Parathyroid adenoma (tissue), 2 donors: ENCODE data around the gene FNDC3B.

ENCODE experiments used
- H2AFZ ChIP-seq: fragments of 300-600 bp; sonication (generic); one replicate; pipeline ENCODE4 v1.7.0; 2017; ENCODE audit warnings: antibody characterized with exemption, mild to moderate bottlenecking
- H3K27ac ChIP-seq: fragments of 300-600 bp; sonication (generic); one replicate; pipeline ENCODE4 v1.7.0; 2017
- H3K27me3 ChIP-seq: fragments of 300-600 bp; sonication (generic); one replicate; pipeline ENCODE4 v1.7.0; 2017; ENCODE audit warnings: low read length; ENCODE audit not compliant: control insufficient read depth, insufficient read depth
- H3K36me3 ChIP-seq: fragments of 300-600 bp; sonication (generic); one replicate; pipeline ENCODE4 v1.7.0; 2017; ENCODE audit warnings: low read length; ENCODE audit not compliant: control insufficient read depth, insufficient read depth
- H3K4me1 ChIP-seq: fragments of 300-600 bp; sonication (generic); one replicate; pipeline ENCODE4 v1.7.0; 2017; ENCODE audit warnings: control low read depth
- H3K4me2 ChIP-seq: fragments of 300-600 bp; sonication (generic); one replicate; pipeline ENCODE4 v1.7.0; 2017; ENCODE audit warnings: low read length
- H3K4me3 ChIP-seq: fragments of 300-600 bp; sonication (generic); one replicate; pipeline ENCODE4 v1.7.0; 2017; ENCODE audit warnings: low read depth, low read length
- H3K79me2 ChIP-seq: fragments of 300-600 bp; sonication (generic); one replicate; pipeline ENCODE4 v1.7.0; 2017; ENCODE audit warnings: control low read depth
- H3K9ac ChIP-seq: fragments of 300-600 bp; sonication (generic); one replicate; pipeline ENCODE4 v1.7.0; 2017; ENCODE audit warnings: mild to moderate bottlenecking
- H3K9me3 ChIP-seq: fragments of 300-600 bp; sonication (generic); one replicate; pipeline ENCODE4 v1.7.0; 2017; ENCODE audit warnings: low read length; ENCODE audit not compliant: control insufficient read depth
- CTCF ChIP-seq: fragments of 300-600 bp; sonication (generic); IDR thresholded peaks from one replicate; pipeline ENCODE4 v1.7.0; 2017; ENCODE audit warnings: antibody characterized with exemption, mild to moderate bottlenecking
- donor health status: primary hyperparathyroidism.

Gene FNDC3B

GRCh38 chr3:172352786-172353185, 313.4 kb downstream of the FNDC3B start:
- Histone ChIP-seq H3K36me3 (no peaks in the 10 kb centered on the region), H3K4me1 (peaks cover 10% of the 10 kb centered on the region), H3K9me3 (no peaks in the 10 kb centered on the region), H3K79me2 (no peaks in the 10 kb centered on the region), H3K27ac (no peak overlapping the region), H2AFZ (no peak overlapping the region), H3K27me3 (no peaks in the 10 kb centered on the region), H3K9ac (no peak overlapping the region), H3K4me2 (no peak overlapping the region), H3K4me3 (no peak overlapping the region)
- no peak for TF ChIP-seq CTCF

- H3K9ac ChIP-seq: no peak overlapping the region
- no peaks in the 10 kb centered on the region for H3K36me3 ChIP-seq
Measured at GRCh38 chr3:172354931-172355499, 315.6 kb downstream of the FNDC3B start.

GRCh38 chr3:172355836-172356235, 316.5 kb downstream of the FNDC3B start:
- Histone ChIP-seq H3K4me2 (no peak overlapping the region), H3K79me2 (no peaks in the 10 kb centered on the region), H3K9ac (no peak overlapping the region), H3K9me3 (no peaks in the 10 kb centered on the region), H3K27ac (no peak overlapping the region), H3K36me3 (no peaks in the 10 kb centered on the region), H3K4me1 (peaks cover 11% of the 10 kb centered on the region), H3K4me3 (no peak overlapping the region), H3K27me3 (no peaks in the 10 kb centered on the region), H2AFZ (no peak overlapping the region)
- TF ChIP-seq CTCF: no peak

More at GRCh38 chr3:172354931-172355499, 315.6 kb downstream of the FNDC3B start:
- Histone ChIP-seq H2AFZ (no peak overlapping the region), H3K9me3 (no peaks in the 10 kb centered on the region), H3K27ac (no peak overlapping the region), H3K4me1 (peaks cover 11% of the 10 kb centered on the region), H3K27me3 (no peaks in the 10 kb centered on the region), H3K4me3 (no peak overlapping the region), H3K4me2 (no peak overlapping the region), H3K79me2 (no peaks in the 10 kb centered on the region)
- no peak for TF ChIP-seq CTCF

GRCh38 chr3:172356427-172356826, 317.0 kb downstream of the FNDC3B start:
- H2AFZ ChIP-seq: no peak overlapping the region
- H3K9ac ChIP-seq: no peak overlapping the region
- no peaks in the 10 kb centered on the region for H3K27me3 ChIP-seq
- H3K79me2 ChIP-seq: no peaks in the 10 kb centered on the region
- peaks cover 11% of the 10 kb centered on the region for H3K4me1 ChIP-seq
- H3K4me2 ChIP-seq: no peak overlapping the region
- no peak for TF ChIP-seq CTCF
- H3K9me3 ChIP-seq: no peaks in the 10 kb centered on the region
- no peak overlapping the region for H3K4me3 ChIP-seq
- no peaks in the 10 kb centered on the region for H3K36me3 ChIP-seq
- no peak overlapping the region for H3K27ac ChIP-seq
